ENCODE data around the gene KLHL29. TPM values are rescaled to one million over a fixed set of nuclear protein-coding genes. Genes with fewer than 3 reads are reported as not detected.
"Not testable (repeated sequence)": the region's sequence is repeated elsewhere in the genome, so short reads cannot be mapped to it uniquely, and the experiment has no call there.

Gene KLHL29
- total RNA-seq, 1 experiment from 2014 or later: 43.1 TPM

GRCh38 chr2:23722255-23722654, 337.3 kb downstream of the KLHL29 start:
- no peak for DNase-seq (ENCODE audit: unreplicated experiment)
- BruUV-seq (replicated peaks): no TSS peak
- Mint-ChIP-seq H3K27me3 (ENCODE audit: insufficient read depth, unreplicated experiment) (no peaks in the 10 kb centered on the region), H3K4me1 (ENCODE audit: insufficient read depth, unreplicated experiment) (peaks cover 24% of the 10 kb centered on the region), H3K9me3 (ENCODE audit: unreplicated experiment) (peaks cover 21% of the 10 kb centered on the region), H3K27ac (ENCODE audit: low read depth, unreplicated experiment) (no peak overlapping the region), H3K36me3 (ENCODE audit: insufficient read depth, unreplicated experiment) (peaks cover 6% of the 10 kb centered on the region), H3K4me3 (ENCODE audit: unreplicated experiment) (no peak overlapping the region)
- TF ChIP-seq CTCF (IDR thresholded peaks at IDR 0.05; ENCODE audit: unreplicated experiment): no peak
- CTCF ChIA-PET: no interaction called here
- POLR2A ChIA-PET: interaction anchor here (1.4 kb wide), 1 partner anchor 26 kb away, joined by 3 read pairs; no protein-coding TSS in a partner anchor
- intact Hi-C loops (cut with micrococcal nuclease): no loop called here

GRCh38 chr2:23723029-23723428, 338.1 kb downstream of the KLHL29 start:
- H3K4me3 Mint-ChIP-seq (ENCODE audit: unreplicated experiment); intact Hi-C loops (cut with micrococcal nuclease); CTCF ChIA-PET; H3K27ac Mint-ChIP-seq (ENCODE audit: low read depth, unreplicated experiment); H3K27me3 Mint-ChIP-seq (ENCODE audit: insufficient read depth, unreplicated experiment); POLR2A ChIA-PET; H3K36me3 Mint-ChIP-seq (ENCODE audit: insufficient read depth, unreplicated experiment); BruUV-seq (replicated peaks): not testable (repeated sequence)
- peaks cover 21% of the 10 kb centered on the region for H3K9me3 Mint-ChIP-seq (ENCODE audit: unreplicated experiment)
- DNase-seq (ENCODE audit: unreplicated experiment): peak; percentile 41
- H3K4me1 Mint-ChIP-seq (ENCODE audit: insufficient read depth, unreplicated experiment): peaks cover 24% of the 10 kb centered on the region

- H3K4me1 Mint-ChIP-seq (ENCODE audit: insufficient read depth, unreplicated experiment): no peaks in the 10 kb centered on the region
- CTCF ChIA-PET: interaction anchor here (0.6 kb wide), 1 partner anchor 383 kb away, joined by 3 read pairs; no protein-coding TSS in a partner anchor
- TF ChIP-seq CTCF (IDR thresholded peaks at IDR 0.05; ENCODE audit: unreplicated experiment): no peak
- POLR2A ChIA-PET: no interaction called here
- DNase-seq (ENCODE audit: unreplicated experiment): no peak
- no TSS peak for BruUV-seq (replicated peaks)
- no peaks in the 10 kb centered on the region for H3K9me3 Mint-ChIP-seq (ENCODE audit: unreplicated experiment)
- no peak overlapping the region for H3K4me3 Mint-ChIP-seq (ENCODE audit: unreplicated experiment)
- intact Hi-C loops (cut with micrococcal nuclease): no loop called here
- H3K27ac Mint-ChIP-seq (ENCODE audit: low read depth, unreplicated experiment): no peak overlapping the region
- peaks cover 9% of the 10 kb centered on the region for H3K36me3 Mint-ChIP-seq (ENCODE audit: insufficient read depth, unreplicated experiment)
- no peaks in the 10 kb centered on the region for H3K27me3 Mint-ChIP-seq (ENCODE audit: insufficient read depth, unreplicated experiment)
Measured at GRCh38 chr2:23734416-23734815, 349.4 kb downstream of the KLHL29 start.

GRCh38 chr2:23736783-23737182, 351.8 kb downstream of the KLHL29 start:
- intact Hi-C loops (cut with micrococcal nuclease); H3K27me3 Mint-ChIP-seq (ENCODE audit: insufficient read depth, unreplicated experiment); BruUV-seq (replicated peaks); H3K4me1 Mint-ChIP-seq (ENCODE audit: insufficient read depth, unreplicated experiment); H3K4me3 Mint-ChIP-seq (ENCODE audit: unreplicated experiment); DNase-seq (ENCODE audit: unreplicated experiment); H3K36me3 Mint-ChIP-seq (ENCODE audit: insufficient read depth, unreplicated experiment); CTCF ChIA-PET; H3K9me3 Mint-ChIP-seq (ENCODE audit: unreplicated experiment); H3K27ac Mint-ChIP-seq (ENCODE audit: low read depth, unreplicated experiment): not testable (repeated sequence)
- POLR2A ChIA-PET: interaction anchor here (0.6 kb wide), 1 partner anchor 702 kb away, joined by 6 read pairs; no protein-coding TSS in a partner anchor

- H3K4me1 Mint-ChIP-seq (ENCODE audit: insufficient read depth, unreplicated experiment): peaks cover 20% of the 10 kb centered on the region
- H3K27me3 Mint-ChIP-seq (ENCODE audit: insufficient read depth, unreplicated experiment): no peaks in the 10 kb centered on the region
- H3K9me3 Mint-ChIP-seq (ENCODE audit: unreplicated experiment): no peaks in the 10 kb centered on the region
- ChIA-PET CTCF (interaction anchor here (1.1 to 1.7 kb wide), 2 partner anchors 394 to 1390 kb away, joined by 3 to 5 read pairs; no protein-coding TSS in a partner anchor), POLR2A (interaction anchor here (0.5 to 2.4 kb wide), 11 partner anchors 9 to 360 kb away, joined by 3 to 14 read pairs (median 3); partner anchors contain the start of genes ATAD2B and KLHL29)
- no peak for TF ChIP-seq CTCF (IDR thresholded peaks at IDR 0.05; ENCODE audit: unreplicated experiment)
- peak overlapping the region; percentile 65 for H3K27ac Mint-ChIP-seq (ENCODE audit: low read depth, unreplicated experiment)
- H3K36me3 Mint-ChIP-seq (ENCODE audit: insufficient read depth, unreplicated experiment): peaks cover 27% of the 10 kb centered on the region
- no peak for DNase-seq (ENCODE audit: unreplicated experiment)
- H3K4me3 Mint-ChIP-seq (ENCODE audit: unreplicated experiment): no peak overlapping the region
- BruUV-seq (replicated peaks): no TSS peak
- intact Hi-C loops (cut with micrococcal nuclease): no loop called here
Measured at GRCh38 chr2:23745068-23745725, 360.2 kb downstream of the KLHL29 start.
